ENCODE measurements around the gene RBP3.

Gene RBP3

GRCh38 chr10:47365431-47366180 lies 17.4 kb downstream of the RBP3 start:
- Histone ChIP-seq H3K4me3 (replicated peaks; ENCODE audit: low read depth, low read length) (no peak overlapping the region), H3K36me3 (ENCODE audit: control insufficient read depth, insufficient read depth, low read length) (no peaks in the 10 kb centered on the region), H3K27me3 (replicated peaks; ENCODE audit: control insufficient read depth, insufficient read depth, low read length) (peaks cover 1% of the 10 kb centered on the region; the same call in 1 of the 2 replicates)
- TF ChIP-seq, protein P1, sequence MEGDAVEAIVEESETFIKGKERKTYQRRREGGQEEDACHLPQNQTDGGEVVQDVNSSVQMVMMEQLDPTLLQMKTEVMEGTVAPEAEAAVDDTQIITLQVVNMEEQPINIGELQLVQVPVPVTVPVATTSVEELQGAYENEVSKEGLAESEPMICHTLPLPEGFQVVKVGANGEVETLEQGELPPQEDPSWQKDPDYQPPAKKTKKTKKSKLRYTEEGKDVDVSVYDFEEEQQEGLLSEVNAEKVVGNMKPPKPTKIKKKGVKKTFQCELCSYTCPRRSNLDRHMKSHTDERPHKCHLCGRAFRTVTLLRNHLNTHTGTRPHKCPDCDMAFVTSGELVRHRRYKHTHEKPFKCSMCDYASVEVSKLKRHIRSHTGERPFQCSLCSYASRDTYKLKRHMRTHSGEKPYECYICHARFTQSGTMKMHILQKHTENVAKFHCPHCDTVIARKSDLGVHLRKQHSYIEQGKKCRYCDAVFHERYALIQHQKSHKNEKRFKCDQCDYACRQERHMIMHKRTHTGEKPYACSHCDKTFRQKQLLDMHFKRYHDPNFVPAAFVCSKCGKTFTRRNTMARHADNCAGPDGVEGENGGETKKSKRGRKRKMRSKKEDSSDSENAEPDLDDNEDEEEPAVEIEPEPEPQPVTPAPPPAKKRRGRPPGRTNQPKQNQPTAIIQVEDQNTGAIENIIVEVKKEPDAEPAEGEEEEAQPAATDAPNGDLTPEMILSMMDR (IDR thresholded peaks at IDR 0.05; ENCODE audit: insufficient read depth, low read length, poor library complexity, severe bottlenecking): no peak
- no peak for DNase-seq (ENCODE audit: extremely low read depth, insufficient read length)

DNA sequence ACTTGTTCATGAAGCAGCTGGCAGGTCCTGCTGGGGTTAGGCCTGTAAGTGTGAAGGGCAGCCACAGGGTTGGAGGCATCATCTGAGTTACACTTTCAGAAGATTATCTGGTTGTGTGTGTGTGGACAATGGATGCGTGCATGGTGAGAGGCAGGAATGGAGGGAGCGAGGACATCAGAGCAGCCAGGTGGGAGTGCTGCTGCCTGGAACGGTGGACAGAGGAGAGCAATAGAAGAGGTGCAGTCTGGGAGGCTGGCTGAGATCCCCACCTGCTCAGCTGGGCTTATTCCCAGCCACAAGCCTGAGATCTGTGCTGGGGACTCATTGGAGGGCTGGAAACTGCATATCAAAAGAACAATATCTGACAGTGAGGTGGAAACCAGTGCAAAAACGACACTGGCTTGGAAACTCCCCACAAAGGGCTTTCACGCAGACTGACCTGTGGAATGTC lies 18.0 kb downstream of the RBP3 start:
- no peak for DNase-seq (ENCODE audit: extremely low read depth, insufficient read length)
- TF ChIP-seq, protein P1 (IDR thresholded peaks at IDR 0.05; ENCODE audit: insufficient read depth, low read length, poor library complexity, severe bottlenecking): no peak
- Histone ChIP-seq H3K27me3 (replicated peaks; ENCODE audit: control insufficient read depth, insufficient read depth, low read length) (peaks cover 1% of the 10 kb centered on the region; the same call in 1 of the 2 replicates), H3K4me3 (replicated peaks; ENCODE audit: low read depth, low read length) (no peak overlapping the region), H3K36me3 (ENCODE audit: control insufficient read depth, insufficient read depth, low read length) (no peaks in the 10 kb centered on the region)

GRCh38 chr10:47366731-47367460 lies 18.7 kb downstream of the RBP3 start:
- TF ChIP-seq, protein P1 (IDR thresholded peaks at IDR 0.05; ENCODE audit: insufficient read depth, low read length, poor library complexity, severe bottlenecking): no peak
- DNase-seq (ENCODE audit: extremely low read depth, insufficient read length): no peak
- Histone ChIP-seq H3K36me3 (ENCODE audit: control insufficient read depth, insufficient read depth, low read length) (no peaks in the 10 kb centered on the region), H3K4me3 (replicated peaks; ENCODE audit: low read depth, low read length) (no peak overlapping the region), H3K27me3 (replicated peaks; ENCODE audit: control insufficient read depth, insufficient read depth, low read length) (peaks cover 1% of the 10 kb centered on the region; the same call in 1 of the 2 replicates)

DNA sequence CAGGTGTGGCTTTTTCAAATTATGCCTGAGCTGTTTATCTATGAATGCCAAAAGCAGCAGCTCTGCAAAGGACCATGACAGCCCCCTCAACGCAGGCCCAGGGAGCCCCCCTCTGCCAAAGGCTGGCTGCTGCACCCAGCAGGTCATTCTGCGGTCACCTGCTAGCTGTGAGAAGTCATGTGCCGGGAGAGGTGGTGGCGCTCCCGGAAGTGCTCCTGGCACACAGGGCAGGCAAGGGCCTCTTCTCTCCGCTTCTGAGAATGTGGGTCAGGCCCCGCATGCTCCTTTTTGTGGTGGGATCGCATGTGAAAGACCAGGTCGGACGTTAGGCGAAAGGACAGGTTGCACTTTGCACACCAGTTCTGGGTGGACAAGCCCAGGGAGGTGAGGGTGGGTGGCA lies 19.5 kb downstream of the RBP3 start:
- DNase-seq (ENCODE audit: extremely low read depth, insufficient read length): no peak
- no peak overlapping the region for H3K4me3 ChIP-seq (replicated peaks; ENCODE audit: low read depth, low read length)
- TF ChIP-seq, protein P1 (IDR thresholded peaks at IDR 0.05; ENCODE audit: insufficient read depth, low read length, poor library complexity, severe bottlenecking): no peak

GRCh38 chr10:47368431-47369180 lies 20.4 kb downstream of the RBP3 start:
- DNase-seq (ENCODE audit: extremely low read depth, insufficient read length): no peak
- H3K36me3 ChIP-seq (ENCODE audit: control insufficient read depth, insufficient read depth, low read length): no peaks in the 10 kb centered on the region
- no peak overlapping the region for H3K4me3 ChIP-seq (replicated peaks; ENCODE audit: low read depth, low read length)
- H3K27me3 ChIP-seq (replicated peaks; ENCODE audit: control insufficient read depth, insufficient read depth, low read length): peaks cover 1% of the 10 kb centered on the region; the same call in 1 of the 2 replicates
- TF ChIP-seq, protein P1 (IDR thresholded peaks at IDR 0.05; ENCODE audit: insufficient read depth, low read length, poor library complexity, severe bottlenecking): no peak

More for the DNA sequence above, 19.5 kb downstream of the RBP3 start:
- Histone ChIP-seq H3K27me3 (replicated peaks; ENCODE audit: control insufficient read depth, insufficient read depth, low read length) (peaks cover 1% of the 10 kb centered on the region; the same call in 1 of the 2 replicates), H3K36me3 (ENCODE audit: control insufficient read depth, insufficient read depth, low read length) (no peaks in the 10 kb centered on the region)
